Mesothelial cell of epicardium (in vitro differentiated cells): ENCODE measurements around the gene XRN2. TPM values are rescaled to one million over a fixed set of nuclear protein-coding genes. Genes with fewer than 3 reads are reported as not detected.

Experiments
- DNase-seq, 2 experiments: peaks; one replicate each; pipeline ENCODE4 v3.0.0; 2021; ENCODE audit warnings: low spot score in 2 of 2; ENCODE audit not compliant: unreplicated experiment in 2 of 2
- H3K27ac Mint-ChIP-seq: 2 replicates; pipeline ENCODE4 v1.8.0; 2021; ENCODE audit warnings: mixed read lengths
- H3K27me3 Mint-ChIP-seq: 2 replicates; pipeline ENCODE4 v1.8.0; 2021; ENCODE audit warnings: low read depth, mixed read lengths
- H3K36me3 Mint-ChIP-seq: 2 replicates; pipeline ENCODE4 v1.8.0; 2021; ENCODE audit warnings: mixed read lengths
- H3K4me1 Mint-ChIP-seq: 2 replicates; pipeline ENCODE4 v1.8.0; 2021; ENCODE audit warnings: mixed read lengths
- H3K4me3 Mint-ChIP-seq: 2 replicates; pipeline ENCODE4 v1.8.0; 2021; ENCODE audit warnings: mild to moderate bottlenecking, moderate library complexity, mixed read lengths
- H3K9me3 Mint-ChIP-seq: 2 replicates; pipeline ENCODE4 v1.8.0; 2021; ENCODE audit warnings: mixed read lengths
- total RNA-seq: library from RNA; stranded (reverse); gene quantifications from 3 replicates; pipeline ENCODE4 v1.2.1, GENCODE V29; 2021
- TF ChIP-seq, protein P1 (sequence below): fragments of 200-600 bp; sonication (generic); IDR thresholded peaks from one replicate; pipeline ENCODE4 v1.5.0; 2021; ENCODE audit warnings: antibody characterized with exemption; ENCODE audit not compliant: unreplicated experiment

XRN2 gene
- total RNA-seq, 1 donor from 2014 or later: 76.7 TPM

DNA sequence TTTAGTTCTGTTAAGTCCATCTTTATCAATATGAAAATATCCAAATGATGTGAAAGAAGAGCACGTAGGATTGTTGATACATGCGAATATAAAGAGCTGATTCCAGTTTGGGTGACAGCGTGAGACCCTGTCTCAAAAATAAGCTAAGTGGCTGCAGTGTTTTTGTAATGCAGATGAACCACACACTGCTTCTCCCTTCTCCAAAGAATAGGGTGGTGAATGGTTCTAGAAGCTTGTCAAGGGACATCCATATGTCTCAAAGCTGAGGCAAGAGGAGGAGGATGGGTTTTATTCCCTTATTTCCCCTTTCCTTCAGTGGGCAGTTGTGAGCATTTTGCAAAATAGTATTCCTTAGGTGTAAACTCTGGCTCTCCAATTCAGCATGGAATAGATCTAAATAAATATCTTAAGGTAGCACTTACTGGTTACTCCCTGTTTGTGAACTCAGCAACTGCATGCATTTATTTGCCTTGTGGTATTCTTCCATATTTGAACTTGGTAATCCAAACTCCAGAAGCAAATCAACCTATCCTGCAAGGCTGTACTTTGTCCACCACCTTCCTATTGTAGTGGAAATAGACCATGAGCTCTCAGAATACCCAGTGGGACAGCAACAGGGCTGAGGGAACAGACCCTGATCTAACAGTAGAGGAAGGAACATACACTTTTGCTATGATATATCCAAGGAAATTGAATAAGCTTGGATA, 38.0 kb downstream of the XRN2 start:
- H3K27ac Mint-ChIP-seq: no peak overlapping the region
- H3K27me3 Mint-ChIP-seq: no peaks in the 10 kb centered on the region
- no peaks in the 10 kb centered on the region for H3K9me3 Mint-ChIP-seq
- H3K36me3 Mint-ChIP-seq: peaks cover 42% of the 10 kb centered on the region
- TF ChIP-seq, protein P1, sequence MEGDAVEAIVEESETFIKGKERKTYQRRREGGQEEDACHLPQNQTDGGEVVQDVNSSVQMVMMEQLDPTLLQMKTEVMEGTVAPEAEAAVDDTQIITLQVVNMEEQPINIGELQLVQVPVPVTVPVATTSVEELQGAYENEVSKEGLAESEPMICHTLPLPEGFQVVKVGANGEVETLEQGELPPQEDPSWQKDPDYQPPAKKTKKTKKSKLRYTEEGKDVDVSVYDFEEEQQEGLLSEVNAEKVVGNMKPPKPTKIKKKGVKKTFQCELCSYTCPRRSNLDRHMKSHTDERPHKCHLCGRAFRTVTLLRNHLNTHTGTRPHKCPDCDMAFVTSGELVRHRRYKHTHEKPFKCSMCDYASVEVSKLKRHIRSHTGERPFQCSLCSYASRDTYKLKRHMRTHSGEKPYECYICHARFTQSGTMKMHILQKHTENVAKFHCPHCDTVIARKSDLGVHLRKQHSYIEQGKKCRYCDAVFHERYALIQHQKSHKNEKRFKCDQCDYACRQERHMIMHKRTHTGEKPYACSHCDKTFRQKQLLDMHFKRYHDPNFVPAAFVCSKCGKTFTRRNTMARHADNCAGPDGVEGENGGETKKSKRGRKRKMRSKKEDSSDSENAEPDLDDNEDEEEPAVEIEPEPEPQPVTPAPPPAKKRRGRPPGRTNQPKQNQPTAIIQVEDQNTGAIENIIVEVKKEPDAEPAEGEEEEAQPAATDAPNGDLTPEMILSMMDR: no peak
- H3K4me1 Mint-ChIP-seq: no peaks in the 10 kb centered on the region
- DNase-seq: no peak
- no peak overlapping the region for H3K4me3 Mint-ChIP-seq

DNA sequence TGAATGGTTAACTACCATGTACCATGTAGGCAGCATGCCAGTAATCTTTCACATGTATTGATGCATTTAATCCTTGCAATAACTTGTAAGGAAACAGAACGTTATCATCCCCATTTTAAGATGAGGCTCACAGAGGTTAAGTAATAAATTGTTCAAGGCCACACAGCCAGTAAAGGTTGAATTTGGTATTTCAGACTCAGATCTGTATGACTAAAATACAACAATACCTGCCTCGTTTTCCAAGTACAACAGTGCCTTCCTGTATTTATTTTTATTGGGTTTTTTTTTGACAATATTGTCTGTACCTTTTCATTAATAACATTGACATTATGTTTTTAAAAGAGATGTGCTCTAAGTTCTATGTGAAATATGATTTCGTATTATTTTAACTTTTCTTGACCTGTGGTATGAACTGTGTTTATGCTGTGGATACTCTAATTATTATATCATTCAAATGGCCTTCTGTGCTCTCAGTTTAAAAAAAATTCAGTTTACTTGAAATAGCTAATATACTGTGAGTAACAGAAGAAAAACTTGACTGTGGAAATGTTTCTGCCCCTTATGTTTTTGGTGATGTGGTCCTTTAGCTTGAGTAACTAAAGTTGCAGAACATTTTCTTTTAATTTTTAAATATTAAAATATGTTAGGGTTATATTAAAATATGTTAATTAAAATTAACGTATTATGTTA, 39.7 kb downstream of the XRN2 start:
- H3K36me3 Mint-ChIP-seq: peaks cover 30% of the 10 kb centered on the region
- no peak overlapping the region for H3K4me3 Mint-ChIP-seq
- no peak for DNase-seq
- no peaks in the 10 kb centered on the region for H3K9me3 Mint-ChIP-seq
- TF ChIP-seq, protein P1: no peak
- H3K27me3 Mint-ChIP-seq: no peaks in the 10 kb centered on the region
- no peak overlapping the region for H3K27ac Mint-ChIP-seq
- H3K4me1 Mint-ChIP-seq: no peaks in the 10 kb centered on the region

DNA sequence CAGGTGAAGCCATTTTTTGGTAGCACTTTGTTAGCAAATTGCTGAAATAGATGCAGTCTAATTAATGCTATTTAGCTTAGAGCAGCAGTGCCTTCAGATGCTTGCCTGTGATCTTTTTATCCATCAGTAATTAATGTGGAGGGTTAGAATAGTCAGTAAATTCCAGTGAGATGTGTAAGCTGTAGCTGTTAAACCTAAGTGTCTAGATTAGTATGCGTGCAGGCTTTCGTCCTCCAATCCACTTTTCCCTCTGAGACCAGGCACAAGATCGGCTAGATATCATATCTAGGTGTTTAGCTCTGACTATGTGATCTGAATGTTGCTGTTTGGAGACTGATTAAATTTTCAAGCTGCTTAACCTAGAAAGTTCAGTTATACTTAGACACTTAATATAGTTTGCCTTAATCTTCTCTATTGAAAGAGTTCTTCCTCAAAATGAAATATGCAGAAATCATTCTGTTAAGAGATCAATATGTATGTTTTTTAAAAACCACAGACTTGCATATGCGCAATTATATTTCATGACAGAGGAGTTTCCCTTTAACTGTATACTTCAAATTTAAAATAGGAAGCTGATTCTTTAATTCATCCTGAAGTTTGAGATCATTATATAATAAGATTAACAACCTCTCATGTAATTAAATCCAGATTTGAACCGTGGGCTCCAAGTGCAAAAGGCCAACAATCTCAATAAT, 41.2 kb downstream of the XRN2 start:
- Mint-ChIP-seq H3K27me3 (no peaks in the 10 kb centered on the region), H3K27ac (no peak overlapping the region), H3K36me3 (peaks cover 37% of the 10 kb centered on the region), H3K9me3 (no peaks in the 10 kb centered on the region), H3K4me3 (no peak overlapping the region), H3K4me1 (no peaks in the 10 kb centered on the region)
- DNase-seq: no peak
- TF ChIP-seq, protein P1: no peak

DNA sequence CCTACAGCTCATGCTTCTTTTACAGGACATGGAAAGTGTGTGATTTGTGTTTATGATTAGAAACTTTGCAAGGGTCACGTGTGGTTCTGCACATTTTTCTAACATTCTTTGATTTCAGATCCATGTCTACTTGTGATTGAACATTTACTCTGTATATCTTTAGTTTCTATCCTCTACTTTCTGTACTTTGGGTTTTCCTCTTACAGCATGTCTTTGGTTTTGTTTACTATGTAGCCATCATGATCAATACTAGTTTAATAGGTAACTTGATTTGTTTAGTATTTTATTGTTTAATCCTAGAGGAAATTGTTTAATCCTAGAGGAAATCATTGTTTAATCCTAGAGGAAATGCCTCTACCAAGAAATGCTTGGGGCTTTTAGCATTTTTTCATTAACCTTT, 41.8 kb downstream of the XRN2 start:
- Mint-ChIP-seq H3K36me3 (peaks cover 33% of the 10 kb centered on the region), H3K4me3 (no peak overlapping the region), H3K9me3 (no peaks in the 10 kb centered on the region), H3K27ac (no peak overlapping the region), H3K4me1 (no peaks in the 10 kb centered on the region), H3K27me3 (no peaks in the 10 kb centered on the region)
- no peak for DNase-seq
- TF ChIP-seq, protein P1: no peak

DNA sequence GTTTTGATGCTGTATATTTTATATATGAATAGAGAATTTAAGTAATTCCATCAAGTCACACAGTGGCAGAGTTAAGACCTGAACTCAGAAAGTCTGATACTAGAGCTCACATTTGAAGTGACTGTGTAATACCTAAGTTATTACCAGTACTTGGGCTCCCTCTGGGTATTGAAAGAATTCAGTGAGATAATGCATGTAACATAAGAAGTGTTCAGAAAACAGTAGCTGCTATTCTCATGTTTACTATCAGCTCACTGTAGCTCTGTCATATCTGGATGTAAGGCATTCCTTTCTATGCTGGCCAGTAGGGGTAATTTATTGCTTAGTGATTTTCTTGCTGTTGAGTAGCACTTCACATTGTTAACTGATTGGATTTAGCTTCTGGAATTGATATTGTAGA, 49.6 kb downstream of the XRN2 start:
- TF ChIP-seq, protein P1: no peak
- Mint-ChIP-seq H3K4me1 (peaks cover 2% of the 10 kb centered on the region), H3K27ac (no peak overlapping the region), H3K27me3 (no peaks in the 10 kb centered on the region), H3K4me3 (no peak overlapping the region), H3K9me3 (no peaks in the 10 kb centered on the region), H3K36me3 (peaks cover 30% of the 10 kb centered on the region)
- no peak for DNase-seq
